ENCODE data around the gene GLMP.

DNA sequence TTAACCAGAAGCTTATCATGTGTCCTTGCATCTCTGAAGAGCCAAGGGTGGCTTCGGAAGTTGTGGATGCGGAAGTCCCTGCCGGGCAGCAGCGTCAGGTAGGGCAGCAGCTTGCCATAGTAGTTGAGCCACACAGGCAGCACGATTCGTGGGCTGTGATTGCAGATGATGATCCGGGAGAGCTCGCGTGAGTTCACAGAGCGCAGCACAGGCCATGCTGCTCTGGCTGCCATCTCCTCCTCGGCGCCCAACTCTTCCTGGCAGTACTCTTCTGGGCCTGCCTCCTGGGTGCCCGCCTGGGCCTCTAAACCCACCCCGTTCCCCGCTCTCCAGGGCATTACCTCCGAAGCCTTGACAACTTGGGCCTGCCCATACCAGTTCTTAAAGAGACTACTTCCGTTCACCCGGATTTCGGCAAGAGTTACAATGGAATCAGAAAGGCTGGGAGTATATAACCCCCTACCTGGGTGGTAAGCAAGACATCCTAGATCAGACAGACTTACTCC is 3.4 kb upstream of the GLMP start, which contains the start of gene VHLL:
- no peak for TF ChIP-seq POLR2A (IDR thresholded peaks at IDR 0.05; ENCODE audit: low read depth, low read length)
- TF ChIP-seq, protein P1, sequence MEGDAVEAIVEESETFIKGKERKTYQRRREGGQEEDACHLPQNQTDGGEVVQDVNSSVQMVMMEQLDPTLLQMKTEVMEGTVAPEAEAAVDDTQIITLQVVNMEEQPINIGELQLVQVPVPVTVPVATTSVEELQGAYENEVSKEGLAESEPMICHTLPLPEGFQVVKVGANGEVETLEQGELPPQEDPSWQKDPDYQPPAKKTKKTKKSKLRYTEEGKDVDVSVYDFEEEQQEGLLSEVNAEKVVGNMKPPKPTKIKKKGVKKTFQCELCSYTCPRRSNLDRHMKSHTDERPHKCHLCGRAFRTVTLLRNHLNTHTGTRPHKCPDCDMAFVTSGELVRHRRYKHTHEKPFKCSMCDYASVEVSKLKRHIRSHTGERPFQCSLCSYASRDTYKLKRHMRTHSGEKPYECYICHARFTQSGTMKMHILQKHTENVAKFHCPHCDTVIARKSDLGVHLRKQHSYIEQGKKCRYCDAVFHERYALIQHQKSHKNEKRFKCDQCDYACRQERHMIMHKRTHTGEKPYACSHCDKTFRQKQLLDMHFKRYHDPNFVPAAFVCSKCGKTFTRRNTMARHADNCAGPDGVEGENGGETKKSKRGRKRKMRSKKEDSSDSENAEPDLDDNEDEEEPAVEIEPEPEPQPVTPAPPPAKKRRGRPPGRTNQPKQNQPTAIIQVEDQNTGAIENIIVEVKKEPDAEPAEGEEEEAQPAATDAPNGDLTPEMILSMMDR (IDR thresholded peaks at IDR 0.05; ENCODE audit: extremely low read depth in 1 of 2, insufficient read depth in 1 of 2, low read depth in 1 of 2, low read length in 2 of 2): no peak
- TF ChIP-seq POLR2AphosphoS5 (IDR thresholded peaks at IDR 0.05; ENCODE audit: insufficient read depth, low read depth, low read length): no peak
- TF ChIP-seq EZH2 (IDR thresholded peaks at IDR 0.05; ENCODE audit: borderline replicate concordance, low read depth, low read length, severe bottlenecking): no peak
- no peak for TF ChIP-seq GATA2 (IDR thresholded peaks at IDR 0.05; ENCODE audit: insufficient read depth, insufficient read length, low read depth, low read length)
- TF ChIP-seq JUN (IDR thresholded peaks at IDR 0.05; ENCODE audit: borderline replicate concordance, insufficient read depth, insufficient read length, low read depth): no peak

Measured in endothelial cell of umbilical vein (primary cell).